Parathyroid adenoma (tissue), 2 donors: ENCODE results near the gene NEURL4.

ENCODE experiments used
- H2AFZ ChIP-seq: fragments of 300-600 bp; sonication (generic); one replicate; pipeline ENCODE4 v1.7.0; 2017; ENCODE audit warnings: antibody characterized with exemption, mild to moderate bottlenecking
- H3K27ac ChIP-seq: fragments of 300-600 bp; sonication (generic); one replicate; pipeline ENCODE4 v1.7.0; 2017
- H3K27me3 ChIP-seq: fragments of 300-600 bp; sonication (generic); one replicate; pipeline ENCODE4 v1.7.0; 2017; ENCODE audit warnings: low read length; ENCODE audit not compliant: control insufficient read depth, insufficient read depth
- H3K36me3 ChIP-seq: fragments of 300-600 bp; sonication (generic); one replicate; pipeline ENCODE4 v1.7.0; 2017; ENCODE audit warnings: low read length; ENCODE audit not compliant: control insufficient read depth, insufficient read depth
- H3K4me1 ChIP-seq: fragments of 300-600 bp; sonication (generic); one replicate; pipeline ENCODE4 v1.7.0; 2017; ENCODE audit warnings: control low read depth
- H3K4me2 ChIP-seq: fragments of 300-600 bp; sonication (generic); one replicate; pipeline ENCODE4 v1.7.0; 2017; ENCODE audit warnings: low read length
- H3K4me3 ChIP-seq: fragments of 300-600 bp; sonication (generic); one replicate; pipeline ENCODE4 v1.7.0; 2017; ENCODE audit warnings: low read depth, low read length
- H3K79me2 ChIP-seq: fragments of 300-600 bp; sonication (generic); one replicate; pipeline ENCODE4 v1.7.0; 2017; ENCODE audit warnings: control low read depth
- H3K9ac ChIP-seq: fragments of 300-600 bp; sonication (generic); one replicate; pipeline ENCODE4 v1.7.0; 2017; ENCODE audit warnings: mild to moderate bottlenecking
- H3K9me3 ChIP-seq: fragments of 300-600 bp; sonication (generic); one replicate; pipeline ENCODE4 v1.7.0; 2017; ENCODE audit warnings: low read length; ENCODE audit not compliant: control insufficient read depth
- CTCF ChIP-seq: fragments of 300-600 bp; sonication (generic); IDR thresholded peaks from one replicate; pipeline ENCODE4 v1.7.0; 2017; ENCODE audit warnings: antibody characterized with exemption, mild to moderate bottlenecking
- donor health status: primary hyperparathyroidism.

Gene NEURL4

GRCh38 chr17:7321466-7321865 lies 7.7 kb downstream of the NEURL4 start:
- Histone ChIP-seq H3K9me3 (no peaks in the 10 kb centered on the region), H3K27me3 (no peaks in the 10 kb centered on the region), H3K4me3 (no peak overlapping the region), H2AFZ (no peak overlapping the region), H3K9ac (no peak overlapping the region), H3K4me1 (no peaks in the 10 kb centered on the region), H3K36me3 (no peaks in the 10 kb centered on the region), H3K79me2 (peaks cover 7% of the 10 kb centered on the region), H3K4me2 (no peak overlapping the region), H3K27ac (no peak overlapping the region)
- no peak for TF ChIP-seq CTCF

DNA sequence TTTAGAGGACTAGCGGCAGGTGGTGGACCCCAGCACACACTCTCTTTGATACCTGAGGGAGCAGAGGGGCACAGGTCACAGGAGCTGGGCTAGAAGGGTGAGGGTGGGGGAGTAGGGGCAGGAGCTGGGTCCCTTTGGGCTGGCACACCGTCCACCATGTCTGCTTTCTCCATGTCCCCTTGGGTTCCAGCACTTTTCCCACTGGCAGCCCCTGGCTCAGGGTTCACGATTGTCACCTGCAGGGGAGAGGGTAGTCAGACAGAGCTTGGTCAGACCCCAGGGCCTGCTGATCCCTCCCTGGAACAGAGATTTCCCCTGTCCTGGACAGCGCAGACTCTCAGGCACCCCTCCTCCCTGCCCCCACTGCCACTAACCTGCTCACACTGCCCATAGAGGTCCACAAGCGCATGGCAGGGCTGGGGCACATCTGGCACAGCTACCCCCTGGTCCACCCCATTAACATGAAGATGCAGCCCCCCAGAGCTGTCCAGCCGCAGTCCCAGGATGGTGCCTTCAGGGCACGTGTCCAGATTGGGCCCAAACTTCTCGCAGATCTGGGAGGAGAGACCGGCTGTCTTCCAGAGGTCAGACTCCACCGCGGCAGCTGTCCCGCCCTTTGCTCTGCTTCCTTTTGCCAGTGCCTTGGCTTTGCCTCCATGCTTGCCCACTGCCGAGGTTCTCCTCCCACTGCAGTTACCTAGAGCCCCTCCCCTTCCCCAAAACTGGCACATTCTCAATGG lies 10.8 kb downstream of the NEURL4 start:
- Histone ChIP-seq H3K4me1 (peaks cover 10% of the 10 kb centered on the region), H3K4me2 (no peak overlapping the region), H3K9ac (no peak overlapping the region), H3K79me2 (peaks cover 16% of the 10 kb centered on the region), H3K27me3 (no peaks in the 10 kb centered on the region), H3K9me3 (no peaks in the 10 kb centered on the region), H3K27ac (no peak overlapping the region), H2AFZ (no peak overlapping the region), H3K4me3 (no peak overlapping the region), H3K36me3 (no peaks in the 10 kb centered on the region)
- TF ChIP-seq CTCF = no peak

GRCh38 chr17:7317161-7317803 lies 11.9 kb downstream of the NEURL4 start:
- Histone ChIP-seq H2AFZ (no peak overlapping the region), H3K27me3 (no peaks in the 10 kb centered on the region), H3K27ac (no peak overlapping the region), H3K4me3 (no peak overlapping the region), H3K4me1 (peaks cover 10% of the 10 kb centered on the region), H3K9me3 (no peaks in the 10 kb centered on the region), H3K4me2 (no peak overlapping the region), H3K79me2 (peaks cover 24% of the 10 kb centered on the region), H3K36me3 (no peaks in the 10 kb centered on the region), H3K9ac (no peak overlapping the region)
- no peak for TF ChIP-seq CTCF

GRCh38 chr17:7315570-7316235 lies 13.4 kb downstream of the NEURL4 start:
- peak overlapping the region; percentile 89 for H3K27ac ChIP-seq
- H3K9me3 ChIP-seq = no peaks in the 10 kb centered on the region
- H3K9ac ChIP-seq = peak overlapping the region; percentile 56
- H3K4me1 ChIP-seq = peaks cover 13% of the 10 kb centered on the region
- peak overlapping the region; percentile 62 for H3K4me3 ChIP-seq
- H3K4me2 ChIP-seq = peak overlapping the region; percentile 80
- H3K36me3 ChIP-seq = no peaks in the 10 kb centered on the region
- no peak for TF ChIP-seq CTCF
- no peaks in the 10 kb centered on the region for H3K27me3 ChIP-seq
- peaks cover 34% of the 10 kb centered on the region for H3K79me2 ChIP-seq
- H2AFZ ChIP-seq = peak overlapping the region; percentile 82
